ENCODE data around the gene CTNNAL1.

DNA sequence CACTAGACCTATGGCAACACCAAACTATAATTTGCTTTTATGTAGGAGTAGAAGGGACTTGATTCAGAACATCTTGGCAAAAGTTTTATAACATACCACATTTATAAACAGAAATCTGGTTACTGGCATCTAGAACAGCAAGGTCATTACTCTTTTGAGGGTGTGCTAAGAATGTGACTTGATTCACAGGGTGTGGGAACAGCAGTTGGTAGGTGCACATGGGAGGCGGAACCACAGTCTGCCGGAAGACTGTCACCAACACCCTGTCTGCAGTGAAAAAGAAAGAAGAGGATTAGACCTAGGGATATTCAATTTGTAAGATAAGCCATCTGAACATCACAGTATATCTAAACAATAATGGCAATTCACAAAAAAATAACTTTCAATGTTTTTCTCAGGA is 102.4 kb downstream of the CTNNAL1 start:
- TF ChIP-seq, protein P1, sequence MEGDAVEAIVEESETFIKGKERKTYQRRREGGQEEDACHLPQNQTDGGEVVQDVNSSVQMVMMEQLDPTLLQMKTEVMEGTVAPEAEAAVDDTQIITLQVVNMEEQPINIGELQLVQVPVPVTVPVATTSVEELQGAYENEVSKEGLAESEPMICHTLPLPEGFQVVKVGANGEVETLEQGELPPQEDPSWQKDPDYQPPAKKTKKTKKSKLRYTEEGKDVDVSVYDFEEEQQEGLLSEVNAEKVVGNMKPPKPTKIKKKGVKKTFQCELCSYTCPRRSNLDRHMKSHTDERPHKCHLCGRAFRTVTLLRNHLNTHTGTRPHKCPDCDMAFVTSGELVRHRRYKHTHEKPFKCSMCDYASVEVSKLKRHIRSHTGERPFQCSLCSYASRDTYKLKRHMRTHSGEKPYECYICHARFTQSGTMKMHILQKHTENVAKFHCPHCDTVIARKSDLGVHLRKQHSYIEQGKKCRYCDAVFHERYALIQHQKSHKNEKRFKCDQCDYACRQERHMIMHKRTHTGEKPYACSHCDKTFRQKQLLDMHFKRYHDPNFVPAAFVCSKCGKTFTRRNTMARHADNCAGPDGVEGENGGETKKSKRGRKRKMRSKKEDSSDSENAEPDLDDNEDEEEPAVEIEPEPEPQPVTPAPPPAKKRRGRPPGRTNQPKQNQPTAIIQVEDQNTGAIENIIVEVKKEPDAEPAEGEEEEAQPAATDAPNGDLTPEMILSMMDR (IDR thresholded peaks at IDR 0.05; ENCODE audit: low read depth, low read length): no peak
- no peak for TF ChIP-seq EZH2phosphoT487 (IDR thresholded peaks at IDR 0.05; ENCODE audit: low read depth)
